HepG2 (cell line): Measurements from ENCODE around the gene CDC14A. TPM values are rescaled to one million over a fixed set of nuclear protein-coding genes. Genes with fewer than 3 reads are reported as not detected.

Experiments used
- ATAC-seq: fragments of 200-7000 bp; cut with Tn5 transposase; 3 replicates; pipeline ENCODE4 v1.9.1; 2020; ENCODE audit warnings: mild to moderate bottlenecking, moderate library complexity
- BruUV-seq: library from RNA; stranded (reverse); fragments of 400-500 nt; replicated peaks from 2 replicates; lab custom pipeline; 2021; lab: Mats Ljungman, UMichigan
- CTCF ChIA-PET: fragments of 300-600 bp; formaldehyde crosslinking; extraction: SDS; loops from one replicate; lab custom pipeline; 2021; ENCODE audit warnings: low total read pairs, inconsistent platforms, low intra/inter-chr PET ratio; lab: Yijun Ruan, JAX
- POLR2A ChIA-PET: fragments of 350-600 bp; sonication (Branson Sonifier 250); formaldehyde crosslinking; loops from one replicate; lab custom pipeline; 2020; ENCODE audit warnings: antibody characterized with exemption, inconsistent platforms; lab: Yijun Ruan, JAX
- DNase-seq: peaks from one replicate; pipeline ENCODE4 v3.0.0-alpha.2; 2015; ENCODE audit warnings: low spot score
- FAIRE-seq: peaks from 3 replicates; lab custom pipeline; 2011; peaks lifted over from hg19 to GRCh38; lab: Jason Lieb, UNC
- H2AFZ ChIP-seq: one replicate; pipeline ENCODE4 v1.6.1; 2011; ENCODE audit warnings: low read length, inconsistent platforms
- H3K27ac ChIP-seq: fragments of 300-600 bp; 3 replicates; pipeline ENCODE4 v1.8.0; 2011; ENCODE audit warnings: mixed run types, mild to moderate bottlenecking, mixed read lengths, low read length, inconsistent platforms; ENCODE audit not compliant: insufficient read depth; ENCODE audit errors: extremely low read length
- H3K27me3 ChIP-seq, 2 experiments: fragments of 200-600 bp in 1 of 2; 2 replicates in 1 of 2; 3 replicates in 1 of 2; pipeline versions ENCODE4 v1.6.0 to v1.8.0; 2011; ENCODE audit warnings: low read length in 2 of 2, mild to moderate bottlenecking in 2 of 2, moderate library complexity in 2 of 2, inconsistent platforms in 1 of 2; ENCODE audit not compliant: insufficient read depth in 2 of 2, control insufficient read depth in 1 of 2
- H3K36me3 ChIP-seq, 2 experiments: fragments of 200-600 bp in 1 of 2; replicated peaks in 1 of 2; 2 replicates in 1 of 2; 3 replicates in 1 of 2; pipeline versions ENCODE4 v1.5.1 to v1.8.0; 2011; ENCODE audit warnings: low read length in 2 of 2, inconsistent platforms in 1 of 2; ENCODE audit not compliant: insufficient read depth in 2 of 2, control insufficient read depth in 1 of 2
- H3K4me1 ChIP-seq: 2 replicates; pipeline ENCODE4 v1.5.1; 2012; ENCODE audit warnings: low read length, inconsistent platforms; ENCODE audit not compliant: insufficient read depth
- H3K4me2 ChIP-seq: 2 replicates; pipeline ENCODE4 v1.6.0; 2011; ENCODE audit warnings: low read depth, low read length, inconsistent platforms
- H3K4me3 ChIP-seq, 3 experiments: fragments of 200-600 bp in 1 of 3; sonication (generic), shearing (Covaris generic) in 1 of 3; replicated peaks in 1 of 3; 2 replicates each; pipeline ENCODE4 v1.5.1; 2011 to 2016; ENCODE audit warnings: low read length in 3 of 3, inconsistent platforms in 2 of 3, low read depth in 2 of 3, mild to moderate bottlenecking in 2 of 3, control low read depth in 1 of 3, mixed read lengths in 1 of 3; ENCODE audit not compliant: insufficient read depth in 1 of 3
- H3K79me2 ChIP-seq: one replicate; pipeline ENCODE4 v1.6.1; 2011; ENCODE audit warnings: low read length, inconsistent platforms; ENCODE audit not compliant: insufficient read depth
- H3K9ac ChIP-seq: 2 replicates; pipeline ENCODE4 v1.6.0; 2011; ENCODE audit warnings: mild to moderate bottlenecking, low read depth, low read length, inconsistent platforms; ENCODE audit not compliant: insufficient read depth
- H3K9me3 ChIP-seq: 2 replicates; pipeline ENCODE4 v1.5.1; 2012; ENCODE audit warnings: mild to moderate bottlenecking, low read length
- H4K20me1 ChIP-seq: 2 replicates; pipeline ENCODE4 v1.6.0; 2011; ENCODE audit warnings: inconsistent platforms, mild to moderate bottlenecking, low read length, moderate library complexity; ENCODE audit not compliant: insufficient read depth
- ATM ChIP-seq: fragments of 450-650 bp; IDR thresholded peaks from 2 replicates; pipeline ENCODE4 v1.7.1; 2017; ENCODE audit warnings: mild to moderate bottlenecking, borderline replicate concordance
- ESRRA ChIP-seq: sonication (generic); formaldehyde crosslinking; IDR thresholded peaks from 2 replicates; pipeline ENCODE4 v1.5.1; 2020; ENCODE audit warnings: mild to moderate bottlenecking, low read depth, missing genetic modification reagents
- HOXA3 ChIP-seq: sonication (generic); formaldehyde crosslinking; IDR thresholded peaks from 2 replicates; pipeline ENCODE4 v1.5.0; 2020; ENCODE audit warnings: missing genetic modification reagents
- SP1 ChIP-seq, 2 experiments: fragments of 450-650 bp in 1 of 2; sonication (generic) in 1 of 2; formaldehyde crosslinking in 1 of 2; IDR thresholded peaks; 2 replicates each; pipeline versions ENCODE4 v1.4.0 to v1.6.1; 2016 to 2020; ENCODE audit warnings: missing genetic modification reagents in 1 of 2
- XRCC5 ChIP-seq: fragments of 200-400 bp; formaldehyde crosslinking; optimal IDR thresholded peaks from 2 replicates; pipeline ENCODE3; 2017; ENCODE audit warnings: mild to moderate bottlenecking, low read length
- ZNF556 ChIP-seq: sonication (generic); formaldehyde crosslinking; IDR thresholded peaks from 2 replicates; pipeline ENCODE4 v1.4.0; 2020; ENCODE audit warnings: mild to moderate bottlenecking, missing genetic modification reagents, borderline replicate concordance
- WGBS: methylation state at CpG from one replicate; pipeline ENCODE4 v1.1.6; 2017; ENCODE audit warnings: low lambda C conversion rate; 5-methylcytosine and 5-hydroxymethylcytosine counted together
- in situ Hi-C: cut with HindIII; loops from 2 replicates; pipeline ENCODE4 v1.10.0; 2017; ENCODE audit warnings: low pct_unique_long_range_greater_than_20kb; ENCODE audit not compliant: extremely low pct_ligation_motif_present
- intact Hi-C: fragments of 100-400 bp; cut with micrococcal nuclease; formaldehyde crosslinking; loops from one replicate; pipeline ENCODE4 v1.10.0; 2022; ENCODE audit not compliant: unreplicated experiment
- polyA plus RNA-seq, 8 experiments: library from polyadenylated mRNA; depleted of rRNA in 3 of 8; stranded (reverse) in 7 of 8; unstranded in 1 of 8; fragments of >200 nt; fragmentation: Illumina TruSeq in 4 of 8; extraction: Trizol in 4 of 8; gene quantifications; 2 replicates each; pipeline versions ENCODE4 v1.2.1 to v1.2.3, GENCODE V29; 2011 to 2016; ENCODE audit warnings: low read depth in 4 of 8, missing spikeins in 1 of 8, mixed read lengths in 1 of 8; ENCODE audit not compliant: insufficient read depth in 1 of 8
- total RNA-seq, 5 experiments: library from RNA; depleted of rRNA; stranded (reverse); fragments of >200 nt; fragmentation: Illumina TruSeq; extraction: Trizol; gene quantifications; 2 replicates each; pipeline ENCODE4 v1.2.3, GENCODE V29; 2016; ENCODE audit warnings: low read depth in 1 of 5
- TF ChIP-seq, protein P1 (sequence below): sonication (generic); formaldehyde crosslinking; IDR thresholded peaks from 2 replicates; pipeline ENCODE4 v1.4.0; 2020; ENCODE audit warnings: missing genetic modification reagents, borderline replicate concordance
- TF ChIP-seq, protein P2 (sequence below): sonication (generic); formaldehyde crosslinking; IDR thresholded peaks from 2 replicates; pipeline ENCODE4 v1.4.0; 2020; ENCODE audit warnings: missing genetic modification reagents
- TF ChIP-seq, protein P3 (sequence below): sonication (generic); formaldehyde crosslinking; IDR thresholded peaks from 2 replicates; pipeline ENCODE4 v1.4.0; 2020; ENCODE audit warnings: missing genetic modification reagents, borderline replicate concordance
- TF ChIP-seq, protein P4 (sequence below), 2 experiments: sonication (generic) in 1 of 2; formaldehyde crosslinking in 1 of 2; IDR thresholded peaks; 2 replicates each; pipeline versions ENCODE4 v1.4.0 to v1.6.1; 2018 to 2020; ENCODE audit warnings: missing genetic modification reagents in 2 of 2, borderline replicate concordance in 1 of 2, low read depth in 1 of 2, mild to moderate bottlenecking in 1 of 2, missing biosample characterization in 1 of 2

The CDC14A gene
- total and polyA plus RNA-seq, 2 of the 13 experiments (the other 11 are each of a cell fraction or from before 2014, with no cell fraction given): 2.8 to 4.9 TPM

DNA sequence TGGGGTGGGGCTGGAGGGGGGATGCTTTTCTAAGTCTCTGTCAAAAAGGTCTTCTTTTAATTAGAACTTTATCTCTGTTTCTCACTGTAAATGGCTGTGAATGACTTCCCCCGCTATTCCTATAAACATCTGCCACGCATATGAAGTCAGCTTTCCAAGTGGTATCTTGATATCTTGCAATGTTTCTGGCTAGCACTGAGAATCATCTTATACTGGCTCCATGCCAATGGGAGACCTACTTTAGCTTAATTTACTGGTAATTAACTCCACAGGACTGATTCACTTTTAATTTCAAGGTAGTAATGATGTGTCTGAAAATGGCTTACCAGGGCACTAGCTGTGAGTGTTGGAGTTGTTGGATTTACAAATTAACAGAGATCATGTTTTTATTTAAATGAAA is 190.0 kb downstream of the CDC14A start (continued):
- TF ChIP-seq, protein P1, sequence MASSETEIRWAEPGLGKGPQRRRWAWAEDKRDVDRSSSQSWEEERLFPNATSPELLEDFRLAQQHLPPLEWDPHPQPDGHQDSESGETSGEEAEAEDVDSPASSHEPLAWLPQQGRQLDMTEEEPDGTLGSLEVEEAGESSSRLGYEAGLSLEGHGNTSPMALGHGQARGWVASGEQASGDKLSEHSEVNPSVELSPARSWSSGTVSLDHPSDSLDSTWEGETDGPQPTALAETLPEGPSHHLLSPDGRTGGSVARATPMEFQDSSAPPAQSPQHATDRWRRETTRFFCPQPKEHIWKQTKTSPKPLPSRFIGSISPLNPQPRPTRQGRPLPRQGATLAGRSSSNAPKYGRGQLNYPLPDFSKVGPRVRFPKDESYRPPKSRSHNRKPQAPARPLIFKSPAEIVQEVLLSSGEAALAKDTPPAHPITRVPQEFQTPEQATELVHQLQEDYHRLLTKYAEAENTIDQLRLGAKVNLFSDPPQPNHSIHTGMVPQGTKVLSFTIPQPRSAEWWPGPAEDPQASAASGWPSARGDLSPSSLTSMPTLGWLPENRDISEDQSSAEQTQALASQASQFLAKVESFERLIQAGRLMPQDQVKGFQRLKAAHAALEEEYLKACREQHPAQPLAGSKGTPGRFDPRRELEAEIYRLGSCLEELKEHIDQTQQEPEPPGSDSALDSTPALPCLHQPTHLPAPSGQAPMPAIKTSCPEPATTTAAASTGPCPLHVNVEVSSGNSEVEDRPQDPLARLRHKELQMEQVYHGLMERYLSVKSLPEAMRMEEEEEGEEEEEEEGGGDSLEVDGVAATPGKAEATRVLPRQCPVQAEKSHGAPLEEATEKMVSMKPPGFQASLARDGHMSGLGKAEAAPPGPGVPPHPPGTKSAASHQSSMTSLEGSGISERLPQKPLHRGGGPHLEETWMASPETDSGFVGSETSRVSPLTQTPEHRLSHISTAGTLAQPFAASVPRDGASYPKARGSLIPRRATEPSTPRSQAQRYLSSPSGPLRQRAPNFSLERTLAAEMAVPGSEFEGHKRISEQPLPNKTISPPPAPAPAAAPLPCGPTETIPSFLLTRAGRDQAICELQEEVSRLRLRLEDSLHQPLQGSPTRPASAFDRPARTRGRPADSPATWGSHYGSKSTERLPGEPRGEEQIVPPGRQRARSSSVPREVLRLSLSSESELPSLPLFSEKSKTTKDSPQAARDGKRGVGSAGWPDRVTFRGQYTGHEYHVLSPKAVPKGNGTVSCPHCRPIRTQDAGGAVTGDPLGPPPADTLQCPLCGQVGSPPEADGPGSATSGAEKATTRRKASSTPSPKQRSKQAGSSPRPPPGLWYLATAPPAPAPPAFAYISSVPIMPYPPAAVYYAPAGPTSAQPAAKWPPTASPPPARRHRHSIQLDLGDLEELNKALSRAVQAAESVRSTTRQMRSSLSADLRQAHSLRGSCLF (CRISPR knock-in tag): no peak
- TF ChIP-seq, protein P2, sequence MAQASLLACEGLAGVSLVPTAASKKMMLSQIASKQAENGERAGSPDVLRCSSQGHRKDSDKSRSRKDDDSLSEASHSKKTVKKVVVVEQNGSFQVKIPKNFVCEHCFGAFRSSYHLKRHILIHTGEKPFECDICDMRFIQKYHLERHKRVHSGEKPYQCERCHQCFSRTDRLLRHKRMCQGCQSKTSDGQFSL (CRISPR knock-in tag): no peak

DNA sequence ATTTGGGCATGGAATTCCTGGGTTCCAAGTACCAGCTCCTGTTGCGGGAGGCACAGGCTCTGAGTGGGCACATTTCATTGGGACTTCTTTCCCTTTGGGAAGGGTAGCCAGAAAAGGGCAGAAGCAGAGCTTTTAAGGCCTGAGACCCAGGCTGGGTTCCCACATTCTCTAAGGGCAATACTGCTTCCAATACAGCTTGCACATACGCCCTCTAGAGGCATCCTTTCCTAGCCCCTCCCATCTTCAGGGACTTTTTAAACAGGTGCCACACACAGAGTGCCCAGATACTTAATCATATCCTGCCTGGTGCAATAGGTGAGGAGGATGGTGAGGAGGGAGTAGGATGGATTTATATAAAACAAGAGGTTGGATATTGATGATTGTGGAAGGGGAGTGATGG is 191.3 kb downstream of the CDC14A start:
- Histone ChIP-seq H2AFZ (no peak overlapping the region), H3K4me1 (peaks cover 17% of the 10 kb centered on the region), H3K4me3 (no peak overlapping the region), H3K36me3 (no peaks in the 10 kb centered on the region), H3K79me2 (no peaks in the 10 kb centered on the region), H3K9me3 (no peaks in the 10 kb centered on the region), H4K20me1 (no peaks in the 10 kb centered on the region), H3K27me3 (peaks cover 0 to 5% of the 10 kb centered on the region in 2 experiments; a peak in 3 of 5 replicates), H3K27ac (no peak overlapping the region), H3K9ac (no peak overlapping the region), H3K4me2 (no peak overlapping the region)
- 23% methylated on average over 2 of the region's 2 CpGs for WGBS
- in situ Hi-C loops (no loop called here), intact Hi-C loops (loop anchor here (1.0 to 5.0 kb wide), 2 partner anchors 80 to 324 kb away; no protein-coding TSS in a partner anchor)
- FAIRE-seq (peak; percentile 47), DNase-seq (peak; percentile 40), ATAC-seq (peak; percentile 90)
- ChIA-PET CTCF (interaction anchor here (1.2 kb wide), 1 partner anchor 80 kb away, joined by 8 read pairs; no protein-coding TSS in a partner anchor), POLR2A (interaction anchor here (1.5 kb wide), 1 partner anchor 13 kb away, joined by 4 read pairs; no protein-coding TSS in a partner anchor)
- BruUV-seq: no TSS peak
- TF ChIP-seq HOXA3 (no peak), ESRRA (CRISPR knock-in tag) (no peak), XRCC5 (peak; percentile 38), SP1 (IDR thresholded peaks at IDR 0.05) (no peak), SP1 (CRISPR knock-in tag; IDR thresholded peaks at IDR 0.05) (0 out of 2 replicates have a peak, but pooled peaks have one; percentile 43), ZNF556 (CRISPR knock-in tag) (no peak), ATM (no peak)
- TF ChIP-seq, protein P3, sequence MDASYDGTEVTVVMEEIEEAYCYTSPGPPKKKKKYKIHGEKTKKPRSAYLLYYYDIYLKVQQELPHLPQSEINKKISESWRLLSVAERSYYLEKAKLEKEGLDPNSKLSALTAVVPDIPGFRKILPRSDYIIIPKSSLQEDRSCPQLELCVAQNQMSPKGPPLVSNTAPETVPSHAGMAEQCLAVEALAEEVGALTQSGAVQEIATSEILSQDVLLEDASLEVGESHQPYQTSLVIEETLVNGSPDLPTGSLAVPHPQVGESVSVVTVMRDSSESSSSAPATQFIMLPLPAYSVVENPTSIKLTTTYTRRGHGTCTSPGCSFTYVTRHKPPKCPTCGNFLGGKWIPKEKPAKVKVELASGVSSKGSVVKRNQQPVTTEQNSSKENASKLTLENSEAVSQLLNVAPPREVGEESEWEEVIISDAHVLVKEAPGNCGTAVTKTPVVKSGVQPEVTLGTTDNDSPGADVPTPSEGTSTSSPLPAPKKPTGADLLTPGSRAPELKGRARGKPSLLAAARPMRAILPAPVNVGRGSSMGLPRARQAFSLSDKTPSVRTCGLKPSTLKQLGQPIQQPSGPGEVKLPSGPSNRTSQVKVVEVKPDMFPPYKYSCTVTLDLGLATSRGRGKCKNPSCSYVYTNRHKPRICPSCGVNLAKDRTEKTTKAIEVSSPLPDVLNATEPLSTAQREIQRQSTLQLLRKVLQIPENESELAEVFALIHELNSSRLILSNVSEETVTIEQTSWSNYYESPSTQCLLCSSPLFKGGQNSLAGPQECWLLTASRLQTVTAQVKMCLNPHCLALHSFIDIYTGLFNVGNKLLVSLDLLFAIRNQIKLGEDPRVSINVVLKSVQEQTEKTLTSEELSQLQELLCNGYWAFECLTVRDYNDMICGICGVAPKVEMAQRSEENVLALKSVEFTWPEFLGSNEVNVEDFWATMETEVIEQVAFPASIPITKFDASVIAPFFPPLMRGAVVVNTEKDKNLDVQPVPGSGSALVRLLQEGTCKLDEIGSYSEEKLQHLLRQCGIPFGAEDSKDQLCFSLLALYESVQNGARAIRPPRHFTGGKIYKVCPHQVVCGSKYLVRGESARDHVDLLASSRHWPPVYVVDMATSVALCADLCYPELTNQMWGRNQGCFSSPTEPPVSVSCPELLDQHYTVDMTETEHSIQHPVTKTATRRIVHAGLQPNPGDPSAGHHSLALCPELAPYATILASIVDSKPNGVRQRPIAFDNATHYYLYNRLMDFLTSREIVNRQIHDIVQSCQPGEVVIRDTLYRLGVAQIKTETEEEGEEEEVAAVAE (CRISPR knock-in tag): no peak
- TF ChIP-seq, protein P4, sequence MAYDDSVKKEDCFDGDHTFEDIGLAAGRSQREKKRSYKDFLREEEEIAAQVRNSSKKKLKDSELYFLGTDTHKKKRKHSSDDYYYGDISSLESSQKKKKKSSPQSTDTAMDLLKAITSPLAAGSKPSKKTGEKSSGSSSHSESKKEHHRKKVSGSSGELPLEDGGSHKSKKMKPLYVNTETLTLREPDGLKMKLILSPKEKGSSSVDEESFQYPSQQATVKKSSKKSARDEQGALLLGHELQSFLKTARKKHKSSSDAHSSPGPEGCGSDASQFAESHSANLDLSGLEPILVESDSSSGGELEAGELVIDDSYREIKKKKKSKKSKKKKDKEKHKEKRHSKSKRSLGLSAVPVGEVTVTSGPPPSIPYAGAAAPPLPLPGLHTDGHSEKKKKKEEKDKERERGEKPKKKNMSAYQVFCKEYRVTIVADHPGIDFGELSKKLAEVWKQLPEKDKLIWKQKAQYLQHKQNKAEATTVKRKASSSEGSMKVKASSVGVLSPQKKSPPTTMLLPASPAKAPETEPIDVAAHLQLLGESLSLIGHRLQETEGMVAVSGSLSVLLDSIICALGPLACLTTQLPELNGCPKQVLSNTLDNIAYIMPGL (CRISPR knock-in tag; IDR thresholded peaks at IDR 0.05; ENCODE audit: borderline replicate concordance in 1 of 2, low read depth in 1 of 2): 0 out of 4 replicates have a peak, but pooled peaks of 1 of the 2 experiments have one; percentile 26
